HUDEP-2 (cell line): ENCODE measurements around the gene AVPI1.
"Not testable (repeated sequence)": the region's sequence is repeated elsewhere in the genome, so short reads cannot be mapped to it uniquely, and the experiment has no call there.

Experiments
- DNase-seq, 76 experiments: peaks; one replicate each; lab custom pipeline; 2025; ENCODE audit not compliant: unreplicated experiment in 76 of 76; lab: John Stamatoyannopoulos, UW

The AVPI1 gene

DNA sequence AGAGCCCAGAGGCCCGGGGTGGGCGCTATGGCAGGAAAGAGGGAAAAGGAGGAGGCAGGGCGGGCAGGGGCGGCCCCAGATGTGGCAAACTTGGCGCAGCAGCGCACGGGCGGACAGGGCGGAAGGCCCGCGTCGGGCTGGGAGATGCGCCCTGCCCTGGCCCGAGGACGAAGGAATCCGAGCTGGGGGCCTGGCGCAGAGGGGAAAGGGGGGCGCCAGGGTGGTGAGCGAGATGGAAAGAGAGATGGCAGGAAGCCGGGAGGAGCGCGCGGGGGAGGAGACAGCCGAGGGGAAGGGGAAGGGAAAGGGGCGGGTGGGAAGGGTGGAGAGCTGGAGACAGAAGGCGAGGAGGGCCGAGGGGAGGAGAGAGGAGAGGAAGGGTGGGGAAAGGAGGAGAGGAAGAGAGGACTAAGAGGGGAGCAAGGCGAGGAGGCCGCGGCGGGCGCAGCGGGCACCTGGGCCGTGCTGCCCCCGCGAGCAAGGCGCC, 26.3 kb upstream of the AVPI1 start, which contains the start of gene MARVELD1:
Gene MARVELD1 (plus strand): TSS at position 392 of the 487 bp plus-strand sequence. CDS start 147 bp downstream, outside the sequence.
- peak in 30 of 76 experiments; percentile 5 to 47 (median 28) for DNase-seq

- DNase-seq: no peak
Observed at GRCh38 chr10:97711640-97712572, 24.9 kb upstream of the AVPI1 start.

DNA sequence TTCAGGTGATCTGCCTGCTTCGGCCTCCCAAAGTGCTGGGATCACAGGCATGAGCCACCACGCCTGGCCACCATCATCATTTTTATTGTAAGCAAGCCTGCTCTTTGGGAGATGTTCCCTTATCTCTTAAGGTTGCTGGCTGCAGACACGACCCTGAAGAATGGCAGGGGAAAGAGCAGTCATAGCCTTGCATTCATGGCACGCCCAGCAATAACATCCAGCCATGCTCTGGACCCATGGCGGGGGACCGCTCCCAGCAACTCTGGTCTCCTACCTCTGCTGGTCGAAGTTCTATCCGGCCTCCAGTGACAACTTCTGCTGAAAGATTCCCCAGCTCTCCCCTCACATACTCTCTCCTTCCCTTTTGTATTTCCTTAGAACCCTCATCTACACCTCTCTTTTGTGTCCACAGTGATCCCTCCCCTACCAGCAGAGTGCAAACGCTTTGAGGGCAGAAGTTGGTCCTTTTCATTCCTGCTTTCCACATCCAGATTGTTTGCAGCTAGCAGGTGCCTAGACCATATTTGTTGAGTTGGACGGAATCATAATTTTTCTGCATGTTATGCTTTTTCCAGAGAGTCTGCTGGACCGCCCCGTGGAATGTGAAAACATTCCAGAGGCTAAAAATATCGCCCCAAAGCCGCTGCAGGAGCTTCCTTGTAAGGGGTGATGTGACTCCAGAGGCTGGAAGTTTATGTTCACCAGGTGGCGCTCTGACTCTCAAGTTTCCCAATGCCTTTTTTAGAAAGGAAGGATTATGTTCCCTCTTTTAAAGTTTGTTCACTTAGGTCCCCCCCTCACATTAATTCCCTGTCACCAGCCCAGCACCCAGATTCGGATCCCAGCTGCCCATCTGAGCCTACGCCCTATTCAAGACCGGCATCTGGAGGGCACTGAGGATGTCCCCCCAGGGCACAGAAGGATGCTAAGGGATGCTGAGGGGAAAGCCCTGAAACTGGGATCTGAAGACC, 22.2 kb upstream of the AVPI1 start:
- DNase-seq: peak in 32 of 76 experiments; percentile 4 to 52 (median 26)

- no peak for DNase-seq
Observed at GRCh38 chr10:97708167-97708566, 21.1 kb upstream of the AVPI1 start.

DNA sequence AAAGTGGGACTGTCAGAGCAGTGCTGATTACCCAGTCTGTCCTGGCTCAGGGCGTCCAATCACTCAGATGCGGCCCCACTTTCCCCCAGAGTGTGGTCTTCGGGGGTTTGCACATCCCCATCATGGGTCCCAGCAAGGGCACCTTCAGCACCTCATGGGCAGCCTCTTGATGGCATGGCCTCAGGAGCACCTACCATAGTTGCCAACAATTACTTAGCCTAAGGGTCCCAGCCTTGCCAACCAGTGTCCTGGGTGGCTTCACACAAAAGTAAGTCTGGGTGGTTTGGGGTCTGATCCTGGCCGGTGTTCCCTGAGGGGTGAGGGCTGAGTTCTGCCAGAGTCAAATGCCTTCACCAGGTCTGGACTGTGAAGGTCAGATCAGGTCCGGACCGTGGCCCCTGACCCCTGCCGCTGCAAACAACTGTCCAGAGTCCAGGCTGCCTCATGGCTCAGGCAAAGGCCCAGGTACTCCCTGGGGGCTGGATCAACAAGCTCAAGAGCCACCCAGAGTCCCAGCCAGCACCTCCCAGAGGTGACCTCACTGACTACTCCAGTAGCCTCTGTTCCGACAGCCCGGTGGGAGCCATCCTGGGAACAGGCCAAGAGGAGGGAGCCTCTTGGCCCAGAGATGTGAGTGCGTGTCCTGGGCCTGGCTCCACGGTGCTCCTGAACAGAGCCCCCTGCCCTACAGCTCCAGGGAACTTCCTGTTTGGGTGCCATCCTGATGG, 20.3 kb upstream of the AVPI1 start:
- DNase-seq: no peak

GRCh38 chr10:97705006-97705670, 18.1 kb upstream of the AVPI1 start:
- no peak for DNase-seq

- DNase-seq: no peak
Observed at GRCh38 chr10:97704341-97704740, 17.3 kb upstream of the AVPI1 start.

DNA sequence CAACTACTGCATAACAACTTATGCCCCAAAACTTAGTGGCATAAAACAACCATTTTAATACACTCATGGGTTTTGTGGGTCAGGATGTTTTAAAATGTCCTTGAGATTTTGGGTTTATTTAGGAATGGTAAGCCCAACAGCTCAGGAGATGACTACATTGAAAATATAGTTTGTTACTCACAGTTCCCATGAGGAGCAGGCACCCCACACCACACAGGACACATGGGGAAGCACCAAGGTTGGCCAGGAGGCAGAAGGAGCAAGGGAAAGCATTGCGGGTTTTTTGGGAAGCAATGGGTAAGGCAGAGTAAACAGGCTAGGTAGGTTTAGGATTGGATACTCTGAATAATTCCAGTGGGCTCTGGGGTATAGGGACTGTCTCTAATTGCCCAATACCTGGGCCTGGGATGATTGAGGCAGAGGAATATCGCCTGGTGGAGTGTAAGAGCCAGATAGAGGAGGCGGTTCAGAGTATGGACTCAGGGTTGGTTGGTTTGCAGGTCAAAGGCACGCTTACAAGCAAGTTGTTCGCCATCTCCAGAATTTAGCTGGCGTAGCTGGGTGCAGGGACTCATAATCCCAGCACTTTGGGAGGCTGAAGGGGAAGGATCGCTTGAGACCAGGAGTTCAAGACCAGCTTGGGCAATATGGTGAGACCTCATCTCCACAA, 16.5 kb upstream of the AVPI1 start:
- no peak for DNase-seq

DNA sequence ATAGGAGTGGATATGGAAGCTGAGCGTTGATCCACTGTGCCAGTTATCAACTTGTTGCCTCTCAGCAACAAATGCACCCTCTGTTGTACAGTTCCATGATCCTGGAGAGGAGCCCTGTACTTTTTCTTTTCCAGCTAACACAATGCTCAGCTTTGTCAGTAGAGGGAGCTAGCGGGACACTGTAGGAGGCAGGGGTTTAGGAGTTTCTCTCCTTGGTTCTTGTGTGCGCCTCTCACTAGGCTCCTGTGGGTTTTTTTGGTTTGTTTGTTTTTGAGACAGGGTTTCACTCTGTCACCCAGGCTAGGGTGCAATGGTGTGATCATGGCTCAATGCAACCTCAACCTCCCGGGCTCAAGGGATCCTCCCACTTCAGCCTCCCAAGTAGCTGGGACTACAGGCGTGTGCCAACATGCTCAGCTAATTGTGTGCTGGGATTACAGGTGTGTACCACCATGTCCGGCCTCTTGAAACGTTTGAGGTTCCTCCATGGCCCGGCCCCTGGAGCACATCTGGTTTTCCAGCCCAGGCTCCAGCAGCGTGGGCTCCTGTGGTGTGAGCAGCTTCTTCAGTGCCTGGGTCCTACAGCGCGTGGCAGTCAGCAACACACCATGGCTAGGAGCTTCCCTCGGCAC, 14.5 kb upstream of the AVPI1 start:
- peak in 52 of 76 experiments; percentile 5 to 78 (median 47) for DNase-seq

DNA sequence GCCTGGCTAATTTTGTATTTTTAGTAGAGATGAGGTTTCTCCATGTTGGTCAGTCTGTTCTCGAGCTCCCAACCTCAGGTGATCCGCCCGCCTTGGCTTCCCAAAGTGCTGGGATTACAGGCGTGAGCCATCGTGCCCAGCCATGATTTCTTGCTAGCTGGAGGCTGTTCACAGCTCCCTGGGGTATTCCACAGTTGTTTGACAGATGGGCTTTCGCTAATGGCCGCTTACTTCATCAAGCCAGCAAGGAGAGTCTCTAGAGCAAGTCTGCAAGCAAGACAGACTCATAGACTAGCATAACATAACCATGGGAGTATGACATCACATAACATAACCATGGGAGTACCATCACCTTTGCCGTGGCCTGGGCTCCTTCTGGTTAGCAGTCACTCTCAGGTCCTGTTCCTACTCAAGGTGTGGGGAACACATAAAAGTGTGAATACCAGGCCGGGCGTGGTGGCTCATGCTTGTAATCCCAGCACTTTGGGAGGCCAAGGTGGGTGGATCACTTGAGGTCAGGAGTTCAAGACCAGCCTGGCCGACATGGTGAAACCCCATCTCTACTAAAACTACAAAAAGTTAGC, 11.1 kb upstream of the AVPI1 start:
- not testable (repeated sequence) for DNase-seq

DNA sequence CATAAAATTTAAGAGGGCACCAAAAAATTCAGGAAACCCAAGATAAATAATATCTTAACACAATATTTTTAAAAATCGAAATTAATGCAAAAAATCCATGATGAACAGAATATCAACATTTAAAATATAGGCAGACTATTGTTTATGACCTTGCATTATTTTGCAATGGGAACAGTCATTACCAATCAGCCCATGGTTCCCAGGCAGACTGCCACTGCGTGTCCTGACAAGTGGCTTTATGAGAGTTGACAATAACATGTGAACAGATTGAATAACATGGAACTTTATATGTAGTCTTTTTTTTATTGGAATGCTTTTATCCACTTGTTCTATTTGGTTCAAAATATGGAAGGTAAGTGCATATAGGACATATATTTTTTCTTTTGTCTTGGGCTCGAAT, 3.1 kb upstream of the AVPI1 start:
- no peak for DNase-seq

- DNase-seq: peak in 56 of 76 experiments; percentile 14 to 74 (median 38)
Observed at GRCh38 chr10:97689559-97690020, 2.5 kb upstream of the AVPI1 start.

DNA sequence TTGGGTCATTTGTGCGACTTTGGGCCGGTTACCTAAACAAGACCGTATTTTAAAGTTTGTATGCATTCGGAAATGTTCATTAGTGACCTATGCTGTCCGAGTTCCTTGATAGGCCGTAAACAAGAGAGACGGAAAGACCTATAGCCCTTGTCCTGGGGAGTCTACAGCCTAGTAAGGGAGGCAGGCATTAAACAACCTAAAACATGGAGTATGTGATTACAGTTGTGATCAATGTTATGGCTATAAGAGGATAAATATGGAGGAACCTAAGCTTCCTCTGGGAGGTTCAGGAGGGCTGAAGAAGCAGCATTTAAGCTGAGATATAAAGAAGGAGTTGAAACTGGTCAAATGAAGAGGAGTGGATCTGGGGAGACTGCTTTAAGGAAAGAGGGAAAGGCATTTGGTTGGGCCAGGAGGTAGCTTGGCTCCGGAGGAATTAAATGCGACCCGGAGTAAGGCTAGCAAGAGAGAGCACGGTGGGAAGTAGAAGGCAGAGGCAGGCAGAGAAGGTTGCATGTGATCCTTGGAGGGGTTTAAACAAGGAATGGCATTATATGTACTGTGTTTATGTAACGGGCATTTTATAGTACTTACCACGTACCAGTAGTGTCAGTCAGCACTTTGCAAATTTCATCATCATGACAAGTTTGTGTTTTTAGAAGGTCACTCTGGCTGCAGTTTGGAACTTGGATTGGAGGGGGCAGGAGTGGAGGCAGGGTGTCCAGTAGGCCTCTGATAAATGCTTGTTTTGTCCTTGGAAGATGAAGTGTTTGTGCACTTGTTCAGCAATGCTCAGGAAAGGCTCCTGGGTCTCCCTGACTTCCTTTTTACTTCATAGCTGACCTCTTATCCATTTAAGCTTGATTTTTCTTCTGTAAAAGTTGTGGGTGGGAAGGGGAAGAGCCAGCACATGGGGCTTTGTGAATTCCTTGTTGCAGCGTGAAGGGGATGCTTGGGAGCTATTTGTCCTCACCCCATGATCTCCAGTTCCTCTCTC, 1.0 kb upstream of the AVPI1 start:
- peak in 4 of 76 experiments; percentile 17 to 29 (median 26) for DNase-seq

- DNase-seq: peak in 16 of 76 experiments; percentile 7 to 49 (median 33)
Observed at GRCh38 chr10:97686301-97686961, 610 bp downstream of the AVPI1 start.

- peak in 11 of 76 experiments; percentile 8 to 36 (median 14) for DNase-seq
Observed at GRCh38 chr10:97685395-97685958, 1.6 kb downstream of the AVPI1 start.

GRCh38 chr10:97684866-97685394, 2.1 kb downstream of the AVPI1 start:
- DNase-seq: no peak
